ENCODE results near the gene CACNA2D3.

Gene CACNA2D3

DNA sequence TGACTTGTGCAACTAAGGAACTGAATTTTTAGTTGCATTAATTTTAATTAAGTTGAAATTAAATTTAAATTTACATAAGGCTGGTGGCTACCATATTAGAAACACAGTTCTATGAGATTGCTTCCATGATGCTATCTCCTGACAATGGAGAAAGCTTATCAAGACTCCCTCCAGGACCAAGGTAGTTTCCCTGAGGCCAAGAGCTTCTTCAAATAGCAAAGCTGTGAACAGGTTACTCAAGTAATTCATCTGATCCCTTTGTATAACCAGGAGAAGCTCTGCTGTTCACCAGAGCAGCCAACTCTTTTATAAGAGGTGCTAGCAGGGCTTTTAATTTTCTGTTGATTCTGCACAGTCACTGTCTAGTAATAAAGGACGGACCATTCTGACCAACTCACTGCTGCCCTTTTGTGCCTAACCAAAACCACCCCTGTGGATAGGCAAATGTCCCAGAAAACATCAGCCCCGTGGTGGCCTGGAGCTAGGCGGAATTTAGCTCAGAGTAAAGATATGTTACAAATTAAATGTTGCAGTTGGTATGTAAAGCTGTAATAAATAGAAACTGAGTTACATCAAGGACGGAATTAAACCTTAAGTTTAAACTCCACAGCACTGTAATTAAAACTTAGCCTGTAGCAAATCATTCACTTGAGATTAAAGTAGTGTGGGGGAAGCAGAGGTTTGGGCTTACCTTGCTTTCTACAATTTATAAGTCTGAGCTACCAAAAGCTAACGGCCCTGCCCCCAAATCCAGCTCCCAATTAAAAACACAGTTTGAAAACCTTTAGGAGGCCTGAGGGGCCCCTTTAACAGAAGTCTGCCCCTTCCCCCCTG is 861.1 kb downstream of the CACNA2D3 start:
- TF ChIP-seq GATA3 (IDR thresholded peaks at IDR 0.05; ENCODE audit: low read depth, low read length) (no peak), GATA2 (IDR thresholded peaks at IDR 0.05; ENCODE audit: low read depth, low read length) (no peak)

DNA sequence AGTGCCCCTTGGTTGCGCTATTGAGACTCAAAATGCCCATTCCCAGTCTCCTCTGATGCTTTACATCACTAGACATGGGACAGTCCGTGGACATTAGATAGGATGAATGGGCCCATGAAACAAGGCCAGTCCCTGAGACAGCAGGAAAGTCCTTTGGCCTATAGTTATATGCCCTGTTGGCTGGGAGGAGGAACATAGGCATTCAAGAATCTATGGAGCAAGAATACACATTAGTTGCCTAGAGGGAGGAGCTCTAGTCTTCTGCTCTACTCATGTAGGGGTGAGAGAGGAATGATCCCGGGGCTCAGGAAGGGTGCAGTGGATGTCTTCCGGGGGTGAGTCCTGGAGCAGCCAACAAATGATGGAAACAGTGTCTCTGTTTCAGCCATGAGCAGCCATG is 863.5 kb downstream of the CACNA2D3 start:
- TF ChIP-seq GATA3 (IDR thresholded peaks at IDR 0.05; ENCODE audit: low read depth, low read length) (no peak), GATA2 (IDR thresholded peaks at IDR 0.05; ENCODE audit: low read depth, low read length) (no peak)

DNA sequence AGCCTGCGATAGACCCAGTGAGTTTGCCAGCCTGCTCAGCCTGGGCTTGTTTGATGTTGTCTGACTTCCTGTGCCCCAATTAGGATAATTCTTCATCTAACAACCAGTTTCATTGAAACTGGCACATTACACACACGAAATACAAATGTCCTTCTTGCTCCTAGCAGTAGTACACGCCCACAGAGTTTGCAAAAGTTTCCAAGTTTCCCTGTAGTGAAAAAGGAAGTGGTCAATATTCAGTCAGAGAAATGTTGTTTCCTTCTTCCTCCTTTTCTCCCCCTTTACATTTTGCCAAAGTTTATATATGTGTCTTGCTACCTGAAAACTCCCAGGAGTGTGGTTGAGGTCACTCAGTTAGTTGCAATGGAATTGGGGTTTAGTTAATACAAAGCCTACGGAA is 863.9 kb downstream of the CACNA2D3 start:
- no peak for TF ChIP-seq GATA2 (IDR thresholded peaks at IDR 0.05; ENCODE audit: low read depth, low read length)
- no peak for TF ChIP-seq GATA3 (IDR thresholded peaks at IDR 0.05; ENCODE audit: low read depth, low read length)

DNA sequence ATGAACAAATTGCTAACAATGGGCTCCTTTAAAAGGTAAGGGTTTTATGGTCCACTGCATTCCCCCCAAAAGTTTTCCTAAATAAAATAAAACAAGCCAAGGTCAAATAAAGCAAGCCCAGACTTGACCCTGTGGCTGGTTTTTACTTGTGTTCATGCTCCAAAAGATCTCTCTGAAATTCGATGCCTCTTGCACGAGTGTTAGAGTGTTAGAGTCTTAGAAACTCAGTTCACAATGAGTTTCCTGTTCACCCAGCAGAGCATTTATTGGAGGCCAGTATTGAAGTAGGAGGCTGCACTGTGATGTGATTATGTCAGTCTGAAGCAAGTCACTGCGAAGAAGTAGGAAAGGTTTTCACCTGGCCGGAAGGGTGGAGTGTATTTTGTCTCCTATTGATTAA is 865.4 kb downstream of the CACNA2D3 start:
- TF ChIP-seq GATA2 (IDR thresholded peaks at IDR 0.05; ENCODE audit: low read depth, low read length) (no peak), GATA3 (IDR thresholded peaks at IDR 0.05; ENCODE audit: low read depth, low read length) (no peak)

DNA sequence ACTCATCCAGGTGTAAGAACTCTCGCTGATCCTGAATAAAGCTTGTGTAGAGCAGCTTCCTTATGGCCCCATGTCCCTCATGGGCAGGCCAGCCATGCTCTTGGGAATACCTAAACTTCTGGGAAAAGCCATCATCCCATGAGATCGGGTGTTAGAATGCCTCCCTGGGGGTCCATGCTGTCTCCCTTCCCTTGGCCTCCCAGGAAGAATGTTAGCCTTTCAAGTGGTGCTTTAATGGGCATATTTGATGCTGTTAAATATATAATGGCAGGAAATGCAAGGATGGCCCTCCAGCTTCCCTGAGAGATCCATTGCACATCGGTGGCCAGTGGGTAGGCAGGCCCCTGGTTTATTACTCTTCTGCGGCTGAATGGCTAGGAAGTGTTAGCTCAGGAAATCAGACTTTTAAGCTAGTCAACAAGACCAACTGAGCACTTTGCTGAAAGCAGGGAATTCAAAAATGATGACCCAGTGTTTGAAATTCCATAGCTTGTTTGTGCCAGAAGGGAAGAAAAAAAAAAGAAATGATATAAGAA is 866.0 kb downstream of the CACNA2D3 start:
- no peak for TF ChIP-seq GATA3 (IDR thresholded peaks at IDR 0.05; ENCODE audit: low read depth, low read length)
- TF ChIP-seq GATA2 (IDR thresholded peaks at IDR 0.05; ENCODE audit: low read depth, low read length): no peak

DNA sequence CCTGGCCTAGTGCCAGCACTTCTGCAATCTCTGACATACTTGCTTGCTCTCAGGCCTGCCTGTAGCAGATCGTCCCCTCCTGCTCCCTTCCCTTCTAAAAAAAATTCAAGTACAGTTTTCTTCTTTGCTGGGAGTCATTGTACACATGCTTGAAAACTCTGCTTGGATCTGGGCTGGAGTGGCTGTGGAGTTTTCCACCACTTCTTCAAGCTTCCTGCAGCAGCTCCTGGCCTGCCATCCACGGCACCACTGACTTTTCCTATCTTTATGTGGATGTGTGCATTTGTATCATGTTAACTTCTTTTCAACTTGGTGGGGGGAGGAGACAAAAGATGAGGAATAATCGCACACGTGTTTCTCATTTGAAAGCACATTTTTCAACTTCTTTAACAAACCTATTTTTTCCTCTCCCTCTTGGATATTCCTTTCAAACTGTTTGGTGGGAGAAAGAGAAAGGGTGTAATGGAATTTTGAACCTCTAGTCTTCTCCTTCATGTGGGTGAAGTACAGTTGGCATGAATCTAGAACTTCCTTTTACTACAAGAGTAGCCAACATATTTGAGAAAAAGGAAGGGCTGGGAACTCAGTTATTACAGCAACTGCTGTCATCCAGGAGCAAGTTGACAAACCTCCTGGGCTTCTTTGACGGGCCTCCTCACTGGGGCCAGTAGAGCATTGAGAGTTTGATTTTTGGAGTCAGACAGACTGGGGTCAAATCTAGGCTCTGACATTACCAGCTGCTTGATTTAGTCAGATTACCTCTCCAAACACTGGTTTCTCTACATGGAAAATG is 866.7 kb downstream of the CACNA2D3 start:
- TF ChIP-seq GATA3 (IDR thresholded peaks at IDR 0.05; ENCODE audit: low read depth, low read length): no peak
- no peak for TF ChIP-seq GATA2 (IDR thresholded peaks at IDR 0.05; ENCODE audit: low read depth, low read length)

DNA sequence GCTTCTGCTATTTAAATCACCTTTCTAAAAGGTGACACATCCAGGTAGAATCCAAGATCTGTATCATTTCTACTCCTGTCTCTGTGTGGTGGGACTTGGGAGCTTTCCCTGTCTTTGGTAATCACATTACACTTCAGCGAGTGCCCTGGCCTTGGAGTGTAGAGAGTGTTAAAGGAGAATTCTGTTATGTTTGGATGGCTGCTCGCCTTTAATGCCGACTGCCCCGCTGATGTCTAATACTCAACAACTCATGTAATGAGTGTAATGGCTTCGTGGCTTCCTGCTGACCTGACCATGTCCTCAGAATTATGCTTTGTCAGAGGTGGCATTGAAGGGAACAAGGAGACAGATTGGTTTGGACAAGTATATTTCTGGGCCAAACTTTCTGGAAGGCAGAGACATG is 871.8 kb downstream of the CACNA2D3 start:
- TF ChIP-seq GATA2 (IDR thresholded peaks at IDR 0.05; ENCODE audit: low read depth, low read length) (no peak), GATA3 (IDR thresholded peaks at IDR 0.05; ENCODE audit: low read depth, low read length) (no peak)

DNA sequence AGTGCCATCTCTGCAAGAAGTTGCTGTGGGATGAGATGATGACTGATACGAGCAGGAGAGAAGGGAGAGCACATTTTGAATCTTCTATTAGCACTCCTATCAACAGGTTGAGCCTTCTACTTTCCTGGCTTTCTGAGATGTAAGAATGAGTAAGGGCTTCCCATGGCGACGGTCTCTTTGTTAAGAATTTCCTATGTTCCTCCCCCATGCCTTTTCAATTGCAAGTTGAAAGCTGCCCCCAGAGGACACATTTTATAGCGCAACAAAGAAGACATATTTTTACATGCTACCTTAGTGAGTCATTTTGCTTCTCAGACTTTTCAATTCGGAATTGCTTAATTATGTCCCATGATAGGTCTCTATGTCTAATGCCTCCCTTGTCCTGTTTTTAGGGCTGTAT is 876.8 kb downstream of the CACNA2D3 start:
- no peak for TF ChIP-seq GATA3 (IDR thresholded peaks at IDR 0.05; ENCODE audit: low read depth, low read length)
- no peak for TF ChIP-seq GATA2 (IDR thresholded peaks at IDR 0.05; ENCODE audit: low read depth, low read length)

DNA sequence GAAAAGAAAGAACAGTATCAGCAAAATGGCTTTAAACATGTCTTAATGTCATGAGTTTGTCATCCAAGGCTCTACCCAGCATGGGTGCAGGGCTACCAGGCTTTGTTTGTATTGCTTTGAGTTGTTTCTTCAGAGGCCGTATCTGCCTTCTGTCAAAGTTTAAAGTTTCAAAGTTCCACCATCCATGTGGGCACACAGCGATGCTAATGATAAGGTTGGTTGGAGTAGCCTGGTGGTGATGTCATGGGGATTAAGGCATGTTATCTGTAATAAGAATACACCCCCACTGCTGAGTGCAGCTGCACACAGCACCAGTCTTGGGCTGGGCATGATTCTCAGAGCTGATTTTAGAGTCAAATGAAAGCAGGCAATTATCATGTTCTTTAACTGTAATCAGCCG is 877.5 kb downstream of the CACNA2D3 start:
- TF ChIP-seq GATA2 (IDR thresholded peaks at IDR 0.05; ENCODE audit: low read depth, low read length): no peak
- no peak for TF ChIP-seq GATA3 (IDR thresholded peaks at IDR 0.05; ENCODE audit: low read depth, low read length)

DNA sequence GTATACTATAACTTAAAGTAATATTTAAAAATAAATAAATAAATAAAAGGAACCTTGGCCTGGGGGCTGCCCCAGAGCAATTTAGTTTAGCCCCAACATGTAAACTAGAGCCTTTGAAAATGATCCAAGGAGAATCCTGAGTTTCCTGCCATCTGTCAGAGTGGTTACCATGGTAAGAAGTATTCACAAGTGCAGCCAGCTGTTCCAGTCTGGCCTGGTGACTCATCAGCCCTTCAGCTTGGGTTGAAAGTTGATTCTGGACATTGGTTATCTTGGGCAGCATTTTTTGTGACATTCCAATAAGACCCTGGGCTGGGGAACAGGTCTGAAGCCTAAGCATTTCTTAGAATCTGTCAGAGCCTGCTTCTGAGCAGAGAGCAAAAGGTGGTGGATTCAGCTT is 878.2 kb downstream of the CACNA2D3 start:
- TF ChIP-seq GATA3 (IDR thresholded peaks at IDR 0.05; ENCODE audit: low read depth, low read length) (no peak), GATA2 (IDR thresholded peaks at IDR 0.05; ENCODE audit: low read depth, low read length) (no peak)

DNA sequence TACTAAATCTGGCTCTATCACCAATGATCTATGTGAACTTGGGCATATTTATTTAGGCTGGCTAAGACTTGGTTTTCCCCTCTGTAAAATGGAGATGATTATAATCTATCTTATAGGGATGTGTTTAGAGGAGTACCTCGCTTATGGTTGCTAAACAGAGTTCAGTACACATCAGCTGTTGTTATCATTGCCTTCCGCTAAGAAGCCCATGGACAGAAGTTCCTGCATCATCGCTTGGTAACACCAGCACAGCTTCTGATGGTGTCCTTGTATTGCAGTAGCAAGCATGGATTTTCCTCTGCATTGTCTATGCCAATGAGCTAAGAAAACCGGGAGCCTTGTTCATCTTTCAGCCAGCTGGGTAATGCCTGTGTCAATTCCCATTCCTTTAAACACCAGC is 878.6 kb downstream of the CACNA2D3 start:
- TF ChIP-seq GATA2 (IDR thresholded peaks at IDR 0.05; ENCODE audit: low read depth, low read length) (no peak), GATA3 (IDR thresholded peaks at IDR 0.05; ENCODE audit: low read depth, low read length) (no peak)

DNA sequence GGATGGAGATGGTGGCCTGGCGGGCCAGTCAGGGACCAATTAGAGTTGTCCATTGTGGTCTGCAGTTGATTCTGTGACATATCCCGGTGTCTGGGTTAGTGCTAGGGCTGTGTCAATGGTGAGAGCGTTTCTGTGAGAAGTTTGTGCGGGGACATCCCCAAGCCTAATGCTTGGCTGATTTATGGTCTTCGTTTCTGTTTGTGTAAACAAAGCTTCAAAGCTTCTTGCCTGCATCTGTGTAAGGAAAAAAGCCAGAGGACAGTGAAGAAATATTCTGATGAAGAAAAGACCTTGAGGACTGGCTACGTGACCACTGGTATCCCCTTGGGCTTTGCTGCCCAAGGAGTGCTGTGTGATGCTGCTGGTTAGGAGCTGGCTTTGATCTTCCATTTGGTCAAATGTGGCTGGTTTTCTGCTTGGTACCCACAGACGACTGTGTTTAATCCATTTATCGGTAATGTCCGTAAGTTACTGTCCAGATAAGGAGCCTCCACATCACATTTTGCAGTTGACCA is 880.1 kb downstream of the CACNA2D3 start:
- TF ChIP-seq GATA3 (IDR thresholded peaks at IDR 0.05; ENCODE audit: low read depth, low read length) (no peak), GATA2 (IDR thresholded peaks at IDR 0.05; ENCODE audit: low read depth, low read length) (no peak)

DNA sequence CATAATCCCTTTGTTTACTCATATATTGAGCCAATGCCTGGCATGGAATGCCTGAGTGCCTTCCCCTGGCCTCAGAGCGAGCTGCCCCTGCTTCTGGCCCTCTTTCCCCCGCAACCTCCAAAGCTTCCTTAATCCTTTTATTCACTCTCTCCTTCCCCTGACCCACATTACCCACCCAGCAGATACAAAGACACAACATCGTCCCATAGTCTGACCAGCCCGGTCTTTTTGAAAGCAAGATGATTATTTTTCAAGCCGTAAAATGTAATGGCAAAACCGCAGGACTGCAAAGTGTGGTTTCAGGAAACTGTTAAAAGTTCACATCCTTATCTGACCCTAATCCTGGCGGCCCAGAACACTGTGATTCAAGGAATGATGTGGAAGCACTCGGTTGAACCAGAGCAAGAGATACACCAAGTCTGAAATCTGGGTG is 883.9 kb downstream of the CACNA2D3 start:
- TF ChIP-seq GATA3 (IDR thresholded peaks at IDR 0.05; ENCODE audit: low read depth, low read length) (no peak), GATA2 (IDR thresholded peaks at IDR 0.05; ENCODE audit: low read depth, low read length) (no peak)

DNA sequence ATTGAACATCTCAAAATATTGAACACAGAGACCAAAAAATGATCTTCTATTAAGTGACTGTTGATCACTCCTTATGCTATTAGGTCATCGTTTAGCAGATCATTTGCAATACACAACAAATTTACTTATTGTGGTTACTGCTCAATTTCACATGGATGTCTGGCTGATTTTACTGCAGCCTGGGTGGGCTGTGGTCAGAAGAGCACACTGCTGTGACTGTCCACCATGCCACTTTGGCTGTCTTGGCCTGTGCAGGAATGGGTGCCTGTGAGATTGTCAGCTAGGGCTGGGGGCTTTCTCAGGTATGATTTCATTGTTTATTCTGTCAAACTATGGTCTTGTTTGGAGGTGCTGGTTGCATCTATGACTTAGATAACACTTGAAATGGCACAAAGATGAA is 885.6 kb downstream of the CACNA2D3 start:
- TF ChIP-seq GATA2 (IDR thresholded peaks at IDR 0.05; ENCODE audit: low read depth, low read length): no peak
- TF ChIP-seq GATA3 (IDR thresholded peaks at IDR 0.05; ENCODE audit: low read depth, low read length): no peak
